HFF-Myc (cell line): ENCODE results near the gene ADGRE1.

ENCODE experiments used
- DNase-seq: peaks from one replicate; pipeline ENCODE4 v3.0.0-alpha.2; 2011; ENCODE audit warnings: low read depth; ENCODE audit errors: extremely low read depth
- H3K4me3 ChIP-seq: replicated peaks from 2 replicates; pipeline ENCODE4 v1.5.1; 2011; ENCODE audit warnings: low read depth, mild to moderate bottlenecking, control low read depth, low read length
- TF ChIP-seq, protein P1 (sequence below): IDR thresholded peaks from 2 replicates; pipeline ENCODE4 v1.5.1; 2012; ENCODE audit warnings: mild to moderate bottlenecking, low read depth, low read length, control low read depth; ENCODE audit errors: missing control alignments

The ADGRE1 gene

DNA sequence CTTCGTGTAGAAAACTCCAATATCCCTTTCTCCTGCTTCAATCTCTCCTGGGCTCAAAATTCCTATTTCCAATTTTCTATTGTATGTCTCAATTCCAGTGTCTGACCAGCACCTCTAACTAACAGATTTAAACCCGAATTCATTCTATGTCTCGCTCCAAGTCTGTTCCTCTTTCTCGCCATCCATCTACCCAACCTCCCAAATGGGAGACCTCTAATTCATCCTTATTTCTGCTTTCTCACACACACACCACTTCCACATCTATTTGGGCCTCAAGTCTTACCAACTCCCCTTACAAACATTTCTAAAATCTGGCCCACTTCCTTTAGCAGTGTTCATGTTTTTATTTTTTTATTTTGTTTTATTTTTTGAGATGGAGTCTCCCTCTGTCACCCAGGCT lies 80.6 kb downstream of the ADGRE1 start:
- TF ChIP-seq, protein P1, sequence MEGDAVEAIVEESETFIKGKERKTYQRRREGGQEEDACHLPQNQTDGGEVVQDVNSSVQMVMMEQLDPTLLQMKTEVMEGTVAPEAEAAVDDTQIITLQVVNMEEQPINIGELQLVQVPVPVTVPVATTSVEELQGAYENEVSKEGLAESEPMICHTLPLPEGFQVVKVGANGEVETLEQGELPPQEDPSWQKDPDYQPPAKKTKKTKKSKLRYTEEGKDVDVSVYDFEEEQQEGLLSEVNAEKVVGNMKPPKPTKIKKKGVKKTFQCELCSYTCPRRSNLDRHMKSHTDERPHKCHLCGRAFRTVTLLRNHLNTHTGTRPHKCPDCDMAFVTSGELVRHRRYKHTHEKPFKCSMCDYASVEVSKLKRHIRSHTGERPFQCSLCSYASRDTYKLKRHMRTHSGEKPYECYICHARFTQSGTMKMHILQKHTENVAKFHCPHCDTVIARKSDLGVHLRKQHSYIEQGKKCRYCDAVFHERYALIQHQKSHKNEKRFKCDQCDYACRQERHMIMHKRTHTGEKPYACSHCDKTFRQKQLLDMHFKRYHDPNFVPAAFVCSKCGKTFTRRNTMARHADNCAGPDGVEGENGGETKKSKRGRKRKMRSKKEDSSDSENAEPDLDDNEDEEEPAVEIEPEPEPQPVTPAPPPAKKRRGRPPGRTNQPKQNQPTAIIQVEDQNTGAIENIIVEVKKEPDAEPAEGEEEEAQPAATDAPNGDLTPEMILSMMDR = no peak
- H3K4me3 ChIP-seq = no peak overlapping the region
- no peak for DNase-seq

DNA sequence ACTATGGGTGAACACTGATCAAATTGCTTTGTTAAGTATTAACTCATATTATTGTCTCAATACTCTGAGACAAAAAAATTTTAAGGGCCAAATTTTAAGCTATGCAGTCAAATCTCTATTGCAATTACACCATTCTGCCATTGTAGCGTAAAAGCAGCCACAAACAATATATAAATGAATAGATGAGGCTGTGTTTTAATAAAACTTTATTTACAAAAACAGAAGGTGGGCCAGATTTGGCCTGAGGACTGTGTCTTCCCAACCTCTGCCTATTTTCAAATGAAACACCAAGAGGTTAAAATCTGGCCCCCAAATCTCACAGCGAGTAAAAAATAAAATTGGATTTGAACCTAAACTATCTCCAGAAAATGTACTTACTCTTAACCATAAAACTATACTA lies 82.1 kb downstream of the ADGRE1 start:
- TF ChIP-seq, protein P1 = no peak
- no peak overlapping the region for H3K4me3 ChIP-seq
- DNase-seq = no peak

DNA sequence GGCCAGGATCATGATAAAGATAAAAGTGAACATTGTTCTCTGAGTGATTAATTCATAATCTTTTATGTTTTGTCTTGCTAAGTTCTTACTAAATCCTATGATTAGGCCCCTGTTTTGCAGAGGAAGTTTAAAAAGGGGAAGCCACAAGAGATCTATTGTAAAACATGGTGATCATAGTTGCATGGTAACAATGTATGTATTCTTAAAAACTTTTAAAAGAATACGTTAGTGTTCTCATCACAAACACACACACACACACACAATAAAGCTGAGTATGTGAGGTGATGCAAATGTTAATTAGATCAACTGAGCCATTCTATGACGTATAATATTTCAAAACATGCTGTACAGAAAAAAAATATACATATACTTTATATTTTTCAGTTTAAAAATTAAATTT lies 82.6 kb downstream of the ADGRE1 start:
- TF ChIP-seq, protein P1 = no peak
- no peak overlapping the region for H3K4me3 ChIP-seq
- DNase-seq = no peak

DNA sequence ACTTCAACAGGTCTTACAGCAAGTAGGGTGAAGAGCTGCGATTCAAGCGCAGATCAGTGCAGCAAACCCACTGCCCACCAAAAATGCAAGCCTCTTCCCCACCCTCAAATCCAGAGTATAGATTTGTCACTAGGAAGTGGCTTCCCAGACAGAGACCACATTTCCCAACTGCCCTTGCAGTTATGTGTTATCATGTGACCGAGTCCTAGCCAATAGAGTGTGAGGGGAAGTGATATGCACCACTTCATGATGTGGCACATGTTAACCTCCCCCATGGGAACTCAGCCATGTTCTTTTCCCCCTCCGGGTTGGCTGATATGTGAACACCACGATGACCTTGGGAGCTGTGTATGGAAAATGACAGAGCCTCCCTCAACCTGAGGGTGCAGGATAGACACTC lies 83.1 kb downstream of the ADGRE1 start:
- TF ChIP-seq, protein P1 = no peak
- H3K4me3 ChIP-seq = no peak overlapping the region
- no peak for DNase-seq

DNA sequence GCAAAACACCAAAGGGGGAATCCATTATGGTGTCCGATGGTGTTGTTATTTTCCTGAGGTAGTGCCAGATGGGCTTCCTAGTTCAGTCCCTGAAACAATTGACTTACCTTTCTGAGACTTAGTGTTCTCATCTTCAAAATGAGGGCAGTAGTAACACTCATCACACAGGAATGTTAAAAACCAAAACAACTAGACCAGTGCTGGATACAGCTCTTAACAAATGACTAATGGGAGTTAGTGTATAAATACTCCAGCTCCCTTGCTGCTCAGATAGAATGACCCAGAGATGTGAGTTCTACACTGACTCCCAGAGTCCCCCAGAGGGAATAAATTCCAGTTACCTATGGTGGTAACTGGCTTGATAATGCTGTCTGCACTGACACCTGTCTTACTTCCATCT lies 84.0 kb downstream of the ADGRE1 start:
- TF ChIP-seq, protein P1 = no peak
- no peak overlapping the region for H3K4me3 ChIP-seq
- no peak for DNase-seq

DNA sequence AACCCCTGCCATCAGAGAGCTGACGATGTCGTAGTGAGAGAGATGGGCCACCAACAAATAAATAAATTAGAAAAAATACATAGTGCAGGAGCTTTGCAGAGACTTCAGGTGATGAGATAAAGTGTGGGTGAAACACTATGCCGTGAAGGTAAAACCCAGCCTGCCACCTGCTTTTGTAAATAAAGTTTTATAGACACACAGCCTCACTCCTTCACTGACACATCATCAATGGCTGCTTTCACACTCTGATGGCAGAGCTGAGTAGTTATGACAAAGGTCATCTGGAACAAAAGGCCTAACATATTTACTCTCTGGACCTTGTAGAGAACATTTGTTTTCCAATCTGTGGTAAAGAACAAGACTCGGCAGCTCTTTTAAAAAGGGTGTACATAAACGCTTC lies 88.8 kb downstream of the ADGRE1 start:
- TF ChIP-seq, protein P1 = no peak
- DNase-seq = no peak

DNA sequence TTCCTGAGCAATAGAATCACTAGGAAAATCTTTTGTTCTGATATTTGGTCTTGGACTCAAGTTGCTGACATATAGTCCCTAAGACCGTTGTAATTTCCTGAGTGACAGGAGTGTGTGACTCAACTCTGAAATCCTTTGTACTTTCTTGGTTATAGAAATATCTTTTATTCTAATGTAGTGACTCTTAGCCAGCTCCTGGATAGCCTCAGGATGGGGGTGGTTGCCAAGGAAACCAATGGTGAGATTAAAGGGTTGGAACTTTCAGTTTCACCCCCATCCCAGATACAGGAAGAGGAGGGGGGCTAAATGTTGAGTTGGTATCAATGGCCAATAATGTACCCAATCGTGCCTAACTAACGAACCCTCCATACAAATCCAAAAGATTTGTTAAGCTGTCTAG lies 92.0 kb downstream of the ADGRE1 start:
- TF ChIP-seq, protein P1 = no peak
- no peak for DNase-seq
- no peak overlapping the region for H3K4me3 ChIP-seq

More for the DNA sequence above, 88.8 kb downstream of the ADGRE1 start:
- H3K4me3 ChIP-seq = no peak overlapping the region
